ENCODE measurements around the gene TRA2B.

GRCh38 chr3:185986198-185986777 lies 48.5 kb upstream of the TRA2B start:
- TF ChIP-seq CTCF (IDR thresholded peaks at IDR 0.05), result no peak
- no peak for TF ChIP-seq POLR2A (IDR thresholded peaks at IDR 0.05)
- TF ChIP-seq EP300 (IDR thresholded peaks at IDR 0.05), result no peak
